ENCODE data around the gene NAA16.

Gene NAA16

DNA sequence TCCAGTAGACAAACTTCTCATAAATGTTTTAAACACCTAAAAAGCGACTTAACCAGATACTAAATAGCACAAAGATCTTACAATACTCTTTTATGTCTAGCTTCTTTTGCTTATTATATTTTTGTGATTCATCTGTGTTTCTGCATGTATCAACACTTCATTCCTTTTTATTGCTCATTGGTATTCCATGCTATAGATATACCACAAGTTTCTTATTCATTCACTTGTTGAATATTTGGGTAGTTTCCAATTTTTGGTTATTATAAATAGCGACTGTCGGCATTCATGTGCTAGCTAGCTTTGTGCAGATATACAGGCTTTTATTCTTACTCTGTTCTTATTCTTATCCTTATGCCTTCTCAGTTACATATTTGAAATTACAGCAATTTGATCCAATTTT, 96.3 kb downstream of the NAA16 start:
- Histone ChIP-seq H3K4me3 (replicated peaks; ENCODE audit: insufficient read depth, low read length) (no peak overlapping the region), H3K27ac (replicated peaks) (no peak overlapping the region), H3K27me3 (ENCODE audit: insufficient read depth, poor library complexity, severe bottlenecking) (no peaks in the 10 kb centered on the region)
- no peak for TF ChIP-seq GABPA (IDR thresholded peaks at IDR 0.05; ENCODE audit: low read depth)
- TF ChIP-seq POLR2AphosphoS5 (IDR thresholded peaks at IDR 0.05; ENCODE audit: low read depth): no peak
- TF ChIP-seq, protein P1, sequence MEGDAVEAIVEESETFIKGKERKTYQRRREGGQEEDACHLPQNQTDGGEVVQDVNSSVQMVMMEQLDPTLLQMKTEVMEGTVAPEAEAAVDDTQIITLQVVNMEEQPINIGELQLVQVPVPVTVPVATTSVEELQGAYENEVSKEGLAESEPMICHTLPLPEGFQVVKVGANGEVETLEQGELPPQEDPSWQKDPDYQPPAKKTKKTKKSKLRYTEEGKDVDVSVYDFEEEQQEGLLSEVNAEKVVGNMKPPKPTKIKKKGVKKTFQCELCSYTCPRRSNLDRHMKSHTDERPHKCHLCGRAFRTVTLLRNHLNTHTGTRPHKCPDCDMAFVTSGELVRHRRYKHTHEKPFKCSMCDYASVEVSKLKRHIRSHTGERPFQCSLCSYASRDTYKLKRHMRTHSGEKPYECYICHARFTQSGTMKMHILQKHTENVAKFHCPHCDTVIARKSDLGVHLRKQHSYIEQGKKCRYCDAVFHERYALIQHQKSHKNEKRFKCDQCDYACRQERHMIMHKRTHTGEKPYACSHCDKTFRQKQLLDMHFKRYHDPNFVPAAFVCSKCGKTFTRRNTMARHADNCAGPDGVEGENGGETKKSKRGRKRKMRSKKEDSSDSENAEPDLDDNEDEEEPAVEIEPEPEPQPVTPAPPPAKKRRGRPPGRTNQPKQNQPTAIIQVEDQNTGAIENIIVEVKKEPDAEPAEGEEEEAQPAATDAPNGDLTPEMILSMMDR (IDR thresholded peaks at IDR 0.05; ENCODE audit: insufficient read depth, low read length): no peak
- TF ChIP-seq, protein P2, sequence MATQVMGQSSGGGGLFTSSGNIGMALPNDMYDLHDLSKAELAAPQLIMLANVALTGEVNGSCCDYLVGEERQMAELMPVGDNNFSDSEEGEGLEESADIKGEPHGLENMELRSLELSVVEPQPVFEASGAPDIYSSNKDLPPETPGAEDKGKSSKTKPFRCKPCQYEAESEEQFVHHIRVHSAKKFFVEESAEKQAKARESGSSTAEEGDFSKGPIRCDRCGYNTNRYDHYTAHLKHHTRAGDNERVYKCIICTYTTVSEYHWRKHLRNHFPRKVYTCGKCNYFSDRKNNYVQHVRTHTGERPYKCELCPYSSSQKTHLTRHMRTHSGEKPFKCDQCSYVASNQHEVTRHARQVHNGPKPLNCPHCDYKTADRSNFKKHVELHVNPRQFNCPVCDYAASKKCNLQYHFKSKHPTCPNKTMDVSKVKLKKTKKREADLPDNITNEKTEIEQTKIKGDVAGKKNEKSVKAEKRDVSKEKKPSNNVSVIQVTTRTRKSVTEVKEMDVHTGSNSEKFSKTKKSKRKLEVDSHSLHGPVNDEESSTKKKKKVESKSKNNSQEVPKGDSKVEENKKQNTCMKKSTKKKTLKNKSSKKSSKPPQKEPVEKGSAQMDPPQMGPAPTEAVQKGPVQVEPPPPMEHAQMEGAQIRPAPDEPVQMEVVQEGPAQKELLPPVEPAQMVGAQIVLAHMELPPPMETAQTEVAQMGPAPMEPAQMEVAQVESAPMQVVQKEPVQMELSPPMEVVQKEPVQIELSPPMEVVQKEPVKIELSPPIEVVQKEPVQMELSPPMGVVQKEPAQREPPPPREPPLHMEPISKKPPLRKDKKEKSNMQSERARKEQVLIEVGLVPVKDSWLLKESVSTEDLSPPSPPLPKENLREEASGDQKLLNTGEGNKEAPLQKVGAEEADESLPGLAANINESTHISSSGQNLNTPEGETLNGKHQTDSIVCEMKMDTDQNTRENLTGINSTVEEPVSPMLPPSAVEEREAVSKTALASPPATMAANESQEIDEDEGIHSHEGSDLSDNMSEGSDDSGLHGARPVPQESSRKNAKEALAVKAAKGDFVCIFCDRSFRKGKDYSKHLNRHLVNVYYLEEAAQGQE (IDR thresholded peaks at IDR 0.05; ENCODE audit: insufficient replicate concordance, low read depth): no peak
- TF ChIP-seq SPI1 (IDR thresholded peaks at IDR 0.05; ENCODE audit: borderline replicate concordance, low read depth): no peak
- no peak for DNase-seq (ENCODE audit: low read depth in 1 of 2, low spot score in 1 of 2)

DNA sequence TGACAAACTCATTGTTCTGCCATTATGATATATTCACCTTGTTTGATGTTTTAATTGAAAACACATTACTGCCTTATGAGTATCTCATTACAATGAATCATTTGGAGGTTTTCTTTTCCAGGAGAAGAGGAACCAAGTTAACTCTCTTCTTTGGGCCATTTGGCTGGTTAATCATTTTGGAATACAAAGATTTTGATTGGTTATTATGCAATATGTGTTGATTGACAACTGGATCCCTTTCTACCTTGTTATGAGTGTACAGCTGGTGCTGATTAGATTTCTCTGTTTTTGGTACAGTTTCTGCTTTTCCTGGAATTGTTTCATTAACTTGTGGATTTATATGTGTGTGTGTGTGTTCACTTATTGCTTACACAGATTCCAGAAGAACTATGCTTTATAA, 97.1 kb downstream of the NAA16 start:
- DNase-seq (ENCODE audit: low read depth in 1 of 2, low spot score in 1 of 2): no peak
- H3K27ac ChIP-seq (replicated peaks): no peak overlapping the region
- no peak overlapping the region for H3K4me3 ChIP-seq (replicated peaks; ENCODE audit: insufficient read depth, low read length)
- TF ChIP-seq, protein P2 (IDR thresholded peaks at IDR 0.05; ENCODE audit: insufficient replicate concordance, low read depth): no peak
- TF ChIP-seq POLR2AphosphoS5 (IDR thresholded peaks at IDR 0.05; ENCODE audit: low read depth): no peak
- no peak for TF ChIP-seq GABPA (IDR thresholded peaks at IDR 0.05; ENCODE audit: low read depth)
- TF ChIP-seq, protein P1 (IDR thresholded peaks at IDR 0.05; ENCODE audit: insufficient read depth, low read length): no peak
- no peak for TF ChIP-seq SPI1 (IDR thresholded peaks at IDR 0.05; ENCODE audit: borderline replicate concordance, low read depth)
- H3K27me3 ChIP-seq (ENCODE audit: insufficient read depth, poor library complexity, severe bottlenecking): no peaks in the 10 kb centered on the region

DNA sequence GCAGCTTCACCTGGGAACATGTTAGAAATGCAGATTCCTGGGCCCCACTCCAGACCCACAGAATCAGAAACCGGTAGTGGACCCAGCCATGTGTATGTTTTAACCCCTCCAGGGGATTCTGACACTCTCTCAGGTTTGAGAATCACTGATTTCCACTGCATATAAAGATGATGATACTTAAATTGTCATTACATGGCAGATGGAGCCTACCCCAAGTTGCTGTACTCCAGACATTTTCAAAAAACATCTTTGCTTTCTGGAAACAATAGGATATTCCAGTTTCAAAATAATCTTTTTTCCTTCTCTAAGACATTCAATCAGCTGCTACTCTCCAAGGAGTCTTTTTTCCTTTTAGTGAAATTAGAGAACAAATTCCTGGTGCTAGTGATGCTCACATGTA, 97.7 kb downstream of the NAA16 start:
- no peak for DNase-seq (ENCODE audit: low read depth in 1 of 2, low spot score in 1 of 2)
- Histone ChIP-seq H3K27me3 (ENCODE audit: insufficient read depth, poor library complexity, severe bottlenecking) (no peaks in the 10 kb centered on the region), H3K4me3 (replicated peaks; ENCODE audit: insufficient read depth, low read length) (no peak overlapping the region), H3K27ac (replicated peaks) (no peak overlapping the region)
- no peak for TF ChIP-seq SPI1 (IDR thresholded peaks at IDR 0.05; ENCODE audit: borderline replicate concordance, low read depth)
- TF ChIP-seq, protein P1 (IDR thresholded peaks at IDR 0.05; ENCODE audit: insufficient read depth, low read length): no peak
- TF ChIP-seq, protein P2 (IDR thresholded peaks at IDR 0.05; ENCODE audit: insufficient replicate concordance, low read depth): no peak
- TF ChIP-seq POLR2AphosphoS5 (IDR thresholded peaks at IDR 0.05; ENCODE audit: low read depth): no peak
- no peak for TF ChIP-seq GABPA (IDR thresholded peaks at IDR 0.05; ENCODE audit: low read depth)
